HepG2 (cell line): ENCODE data around the gene SLC29A3. TPM values are rescaled to one million over a fixed set of nuclear protein-coding genes. Genes with fewer than 3 reads are reported as not detected.
A peak's percentile ranks its signal among the peaks of the same experiment; 100 is the strongest.

Source experiments
- ATAC-seq: fragments of 200-7000 bp; cut with Tn5 transposase; 3 replicates; pipeline ENCODE4 v1.9.1; 2020; ENCODE audit warnings: mild to moderate bottlenecking, moderate library complexity
- BruUV-seq: library from RNA; stranded (reverse); fragments of 400-500 nt; replicated peaks from 2 replicates; lab custom pipeline; 2021; lab: Mats Ljungman, UMichigan
- CTCF ChIA-PET: fragments of 300-600 bp; formaldehyde crosslinking; extraction: SDS; loops from one replicate; lab custom pipeline; 2021; ENCODE audit warnings: low total read pairs, inconsistent platforms, low intra/inter-chr PET ratio; lab: Yijun Ruan, JAX
- POLR2A ChIA-PET: fragments of 350-600 bp; sonication (Branson Sonifier 250); formaldehyde crosslinking; loops from one replicate; lab custom pipeline; 2020; ENCODE audit warnings: antibody characterized with exemption, inconsistent platforms; lab: Yijun Ruan, JAX
- DNase-seq: peaks from one replicate; pipeline ENCODE4 v3.0.0-alpha.2; 2015; ENCODE audit warnings: low spot score
- FAIRE-seq: peaks from 3 replicates; lab custom pipeline; 2011; peaks lifted over from hg19 to GRCh38; lab: Jason Lieb, UNC
- H2AFZ ChIP-seq: one replicate; pipeline ENCODE4 v1.6.1; 2011; ENCODE audit warnings: low read length, inconsistent platforms
- H3K27ac ChIP-seq: fragments of 300-600 bp; 3 replicates; pipeline ENCODE4 v1.8.0; 2011; ENCODE audit warnings: mixed run types, mild to moderate bottlenecking, mixed read lengths, low read length, inconsistent platforms; ENCODE audit not compliant: insufficient read depth; ENCODE audit errors: extremely low read length
- H3K27me3 ChIP-seq, 2 experiments: fragments of 200-600 bp in 1 of 2; 2 replicates in 1 of 2; 3 replicates in 1 of 2; pipeline versions ENCODE4 v1.6.0 to v1.8.0; 2011; ENCODE audit warnings: low read length in 2 of 2, mild to moderate bottlenecking in 2 of 2, moderate library complexity in 2 of 2, inconsistent platforms in 1 of 2; ENCODE audit not compliant: insufficient read depth in 2 of 2, control insufficient read depth in 1 of 2
- H3K36me3 ChIP-seq, 2 experiments: fragments of 200-600 bp in 1 of 2; replicated peaks in 1 of 2; 2 replicates in 1 of 2; 3 replicates in 1 of 2; pipeline versions ENCODE4 v1.5.1 to v1.8.0; 2011; ENCODE audit warnings: low read length in 2 of 2, inconsistent platforms in 1 of 2; ENCODE audit not compliant: insufficient read depth in 2 of 2, control insufficient read depth in 1 of 2
- H3K4me1 ChIP-seq: 2 replicates; pipeline ENCODE4 v1.5.1; 2012; ENCODE audit warnings: low read length, inconsistent platforms; ENCODE audit not compliant: insufficient read depth
- H3K4me2 ChIP-seq: 2 replicates; pipeline ENCODE4 v1.6.0; 2011; ENCODE audit warnings: low read depth, low read length, inconsistent platforms
- H3K4me3 ChIP-seq, 3 experiments: fragments of 200-600 bp in 1 of 3; sonication (generic), shearing (Covaris generic) in 1 of 3; replicated peaks in 1 of 3; 2 replicates each; pipeline ENCODE4 v1.5.1; 2011 to 2016; ENCODE audit warnings: low read length in 3 of 3, inconsistent platforms in 2 of 3, low read depth in 2 of 3, mild to moderate bottlenecking in 2 of 3, control low read depth in 1 of 3, mixed read lengths in 1 of 3; ENCODE audit not compliant: insufficient read depth in 1 of 3
- H3K79me2 ChIP-seq: one replicate; pipeline ENCODE4 v1.6.1; 2011; ENCODE audit warnings: low read length, inconsistent platforms; ENCODE audit not compliant: insufficient read depth
- H3K9ac ChIP-seq: 2 replicates; pipeline ENCODE4 v1.6.0; 2011; ENCODE audit warnings: mild to moderate bottlenecking, low read depth, low read length, inconsistent platforms; ENCODE audit not compliant: insufficient read depth
- H3K9me3 ChIP-seq: 2 replicates; pipeline ENCODE4 v1.5.1; 2012; ENCODE audit warnings: mild to moderate bottlenecking, low read length
- H4K20me1 ChIP-seq: 2 replicates; pipeline ENCODE4 v1.6.0; 2011; ENCODE audit warnings: inconsistent platforms, mild to moderate bottlenecking, low read length, moderate library complexity; ENCODE audit not compliant: insufficient read depth
- ARHGAP35 ChIP-seq: sonication (generic); formaldehyde crosslinking; IDR thresholded peaks from 2 replicates; pipeline ENCODE4 v1.9.0; 2022; ENCODE audit warnings: mild to moderate bottlenecking, inconsistent platforms, moderate library complexity, missing genetic modification reagents, borderline replicate concordance
- CHCHD3 ChIP-seq: sonication (generic); formaldehyde crosslinking; IDR thresholded peaks from 2 replicates; pipeline ENCODE4 v1.8.0; 2022; ENCODE audit warnings: mild to moderate bottlenecking, missing genetic modification reagents, moderate library complexity
- ELF1 ChIP-seq: sonication (generic); formaldehyde crosslinking; IDR thresholded peaks from 2 replicates; pipeline ENCODE4 v1.4.0; 2020; ENCODE audit warnings: missing genetic modification reagents
- HCFC1 ChIP-seq: fragments of 150-350 bp; IDR thresholded peaks from 2 replicates; pipeline ENCODE4 v1.6.1; 2014; ENCODE audit warnings: low read depth, low read length
- KDM4B ChIP-seq: sonication (generic); formaldehyde crosslinking; IDR thresholded peaks from 2 replicates; pipeline ENCODE4 v1.4.0; 2020; ENCODE audit warnings: missing genetic modification reagents
- REPIN1 ChIP-seq: sonication (generic); formaldehyde crosslinking; IDR thresholded peaks from 2 replicates; pipeline ENCODE4 v1.8.0; 2022; ENCODE audit warnings: missing genetic modification reagents, low read depth, mild to moderate bottlenecking, borderline replicate concordance
- SRSF9 ChIP-seq: fragments of 200-400 bp; formaldehyde crosslinking; IDR thresholded peaks from 2 replicates; pipeline ENCODE4 v1.6.1; 2018; ENCODE audit warnings: borderline replicate concordance, mild to moderate bottlenecking, low read depth, low read length; ENCODE audit not compliant: insufficient read depth, poor library complexity, severe bottlenecking
- TOE1 ChIP-seq: sonication (generic); formaldehyde crosslinking; IDR thresholded peaks from 2 replicates; pipeline ENCODE4 v1.4.0; 2020; ENCODE audit warnings: mild to moderate bottlenecking, missing genetic modification reagents
- ZNF674 ChIP-seq: sonication (generic); formaldehyde crosslinking; IDR thresholded peaks from 2 replicates; pipeline ENCODE4 v1.5.0; 2020; ENCODE audit warnings: low read depth, mild to moderate bottlenecking, missing genetic modification reagents
- ZNF773 ChIP-seq: sonication (generic); formaldehyde crosslinking; IDR thresholded peaks from 2 replicates; pipeline ENCODE4 v1.4.0; 2020; ENCODE audit warnings: missing genetic modification reagents, borderline replicate concordance
- ZNF777 ChIP-seq: sonication (generic); formaldehyde crosslinking; IDR thresholded peaks from 2 replicates; pipeline ENCODE4 v1.4.0; 2020; ENCODE audit warnings: missing genetic modification reagents
- ZNF879 ChIP-seq: sonication (generic); formaldehyde crosslinking; IDR thresholded peaks from 2 replicates; pipeline ENCODE4 v1.8.1; 2023; ENCODE audit warnings: missing genetic modification reagents
- WGBS: methylation state at CpG from one replicate; pipeline ENCODE4 v1.1.6; 2017; ENCODE audit warnings: low lambda C conversion rate; 5-methylcytosine and 5-hydroxymethylcytosine counted together
- in situ Hi-C: cut with HindIII; loops from 2 replicates; pipeline ENCODE4 v1.10.0; 2017; ENCODE audit warnings: low pct_unique_long_range_greater_than_20kb; ENCODE audit not compliant: extremely low pct_ligation_motif_present
- intact Hi-C: fragments of 100-400 bp; cut with micrococcal nuclease; formaldehyde crosslinking; loops from one replicate; pipeline ENCODE4 v1.10.0; 2022; ENCODE audit not compliant: unreplicated experiment
- polyA plus RNA-seq, 8 experiments: library from polyadenylated mRNA; depleted of rRNA in 3 of 8; stranded (reverse) in 7 of 8; unstranded in 1 of 8; fragments of >200 nt; fragmentation: Illumina TruSeq in 4 of 8; extraction: Trizol in 4 of 8; gene quantifications; 2 replicates each; pipeline versions ENCODE4 v1.2.1 to v1.2.3, GENCODE V29; 2011 to 2016; ENCODE audit warnings: low read depth in 4 of 8, missing spikeins in 1 of 8, mixed read lengths in 1 of 8; ENCODE audit not compliant: insufficient read depth in 1 of 8
- total RNA-seq, 5 experiments: library from RNA; depleted of rRNA; stranded (reverse); fragments of >200 nt; fragmentation: Illumina TruSeq; extraction: Trizol; gene quantifications; 2 replicates each; pipeline ENCODE4 v1.2.3, GENCODE V29; 2016; ENCODE audit warnings: low read depth in 1 of 5
- TF ChIP-seq, protein P1 (sequence below): fragments of 450-650 bp; IDR thresholded peaks from 2 replicates; pipeline ENCODE4 v1.6.1; 2017
- TF ChIP-seq, protein P2 (sequence below): sonication (generic); formaldehyde crosslinking; IDR thresholded peaks from 2 replicates; pipeline ENCODE4 v1.8.0; 2022; ENCODE audit warnings: missing genetic modification reagents, mild to moderate bottlenecking, inconsistent platforms, borderline replicate concordance
- TF ChIP-seq, protein P3 (sequence below): sonication (generic); formaldehyde crosslinking; IDR thresholded peaks from 2 replicates; pipeline ENCODE4 v1.8.1; 2023; ENCODE audit warnings: mild to moderate bottlenecking, missing genetic modification reagents, borderline replicate concordance
- TF ChIP-seq, protein P4 (sequence below): sonication (generic); formaldehyde crosslinking; IDR thresholded peaks from 2 replicates; pipeline ENCODE4 v1.4.0; 2020; ENCODE audit warnings: missing genetic modification reagents
- TF ChIP-seq, protein P5 (sequence below), 2 experiments: sonication (generic) in 1 of 2; formaldehyde crosslinking in 1 of 2; IDR thresholded peaks; 2 replicates each; pipeline versions ENCODE4 v1.5.1 to v1.6.1; 2011 to 2020; ENCODE audit warnings: borderline replicate concordance in 1 of 2, low read depth in 1 of 2, low read length in 1 of 2, mild to moderate bottlenecking in 1 of 2, missing genetic modification reagents in 1 of 2, moderate library complexity in 1 of 2

The SLC29A3 gene
- total and polyA plus RNA-seq, 2 of the 13 experiments (the other 11 are each of a cell fraction or from before 2014, with no cell fraction given): 8.6 to 11.8 TPM

DNA sequence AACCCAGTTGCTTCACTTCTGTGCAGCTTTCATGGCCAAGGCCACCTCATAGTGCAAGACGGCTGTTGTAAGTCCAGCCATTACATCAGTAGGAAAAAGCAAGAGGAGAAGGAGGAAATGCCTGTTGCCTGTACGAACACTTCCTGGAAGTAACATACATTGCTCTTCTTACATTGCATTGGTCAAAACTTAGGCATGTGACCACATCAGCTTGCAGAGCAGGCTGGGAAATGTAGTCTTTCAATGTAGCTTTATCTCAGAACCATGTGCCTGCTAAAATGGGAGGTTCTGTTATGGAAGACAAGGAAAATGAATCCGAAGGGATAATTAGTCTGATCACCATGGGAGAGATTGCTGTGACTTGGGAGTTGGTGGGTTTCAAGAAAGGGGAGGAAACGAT lies 4.3 kb downstream of the SLC29A3 start:
- no peak overlapping the region for H3K9ac ChIP-seq
- H3K4me1 ChIP-seq: peaks cover 47% of the 10 kb centered on the region
- H3K4me2 ChIP-seq: no peak overlapping the region
- no peak overlapping the region for H3K27ac ChIP-seq
- no TSS peak for BruUV-seq
- H3K36me3 ChIP-seq: peaks cover 10 to 41% of the 10 kb centered on the region in 2 experiments
- in situ Hi-C loops: no loop called here
- no peak for ATAC-seq
- H4K20me1 ChIP-seq: no peaks in the 10 kb centered on the region
- H3K4me3 ChIP-seq: no peak overlapping the region
- peaks cover 3% of the 10 kb centered on the region for H3K79me2 ChIP-seq
- WGBS: 93% methylated on average over 4 of the region's 4 CpGs
- ChIA-PET POLR2A (interaction anchor here (6.3 kb wide), 1 partner anchor 13 kb away, joined by 210 read pairs; no protein-coding TSS in a partner anchor), CTCF (no interaction called here)
- intact Hi-C loops: no loop called here
- FAIRE-seq: peak; percentile 67
- no peaks in the 10 kb centered on the region for H3K9me3 ChIP-seq
- peak; percentile 35 for DNase-seq
- H2AFZ ChIP-seq: no peak overlapping the region
- no peaks in the 10 kb centered on the region for H3K27me3 ChIP-seq
- TF ChIP-seq, protein P1, sequence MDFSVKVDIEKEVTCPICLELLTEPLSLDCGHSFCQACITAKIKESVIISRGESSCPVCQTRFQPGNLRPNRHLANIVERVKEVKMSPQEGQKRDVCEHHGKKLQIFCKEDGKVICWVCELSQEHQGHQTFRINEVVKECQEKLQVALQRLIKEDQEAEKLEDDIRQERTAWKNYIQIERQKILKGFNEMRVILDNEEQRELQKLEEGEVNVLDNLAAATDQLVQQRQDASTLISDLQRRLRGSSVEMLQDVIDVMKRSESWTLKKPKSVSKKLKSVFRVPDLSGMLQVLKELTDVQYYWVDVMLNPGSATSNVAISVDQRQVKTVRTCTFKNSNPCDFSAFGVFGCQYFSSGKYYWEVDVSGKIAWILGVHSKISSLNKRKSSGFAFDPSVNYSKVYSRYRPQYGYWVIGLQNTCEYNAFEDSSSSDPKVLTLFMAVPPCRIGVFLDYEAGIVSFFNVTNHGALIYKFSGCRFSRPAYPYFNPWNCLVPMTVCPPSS: no peak
- TF ChIP-seq, protein P2, sequence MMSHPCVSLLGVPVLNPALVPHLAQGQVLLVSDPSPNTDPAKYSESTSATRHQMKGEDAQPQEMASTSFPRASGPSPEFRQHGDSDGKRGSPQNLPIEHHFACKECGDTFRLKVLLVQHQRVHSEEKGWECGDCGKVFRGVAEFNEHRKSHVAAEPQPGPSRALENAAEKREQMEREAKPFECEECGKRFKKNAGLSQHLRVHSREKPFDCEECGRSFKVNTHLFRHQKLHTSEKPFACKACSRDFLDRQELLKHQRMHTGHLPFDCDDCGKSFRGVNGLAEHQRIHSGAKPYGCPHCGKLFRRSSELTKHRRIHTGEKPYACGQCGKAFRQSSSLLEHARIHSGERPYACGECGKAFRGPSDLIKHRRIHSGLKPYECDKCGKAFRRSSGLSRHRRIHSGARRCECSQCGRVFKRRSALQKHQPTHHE (CRISPR knock-in tag): no peak
- TF ChIP-seq HCFC1: peak; percentile 60; the same call in 1 of the 2 replicates
- TF ChIP-seq ELF1 (CRISPR knock-in tag): peak; percentile 83
- TF ChIP-seq ZNF674 (CRISPR knock-in tag): no peak
- TF ChIP-seq, protein P3, sequence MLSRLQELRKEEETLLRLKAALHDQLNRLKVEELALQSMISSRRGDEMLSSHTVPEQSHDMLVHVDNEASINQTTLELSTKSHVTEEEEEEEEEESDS: no peak
- no peak for TF ChIP-seq KDM4B
- TF ChIP-seq TOE1 (CRISPR knock-in tag): no peak
- TF ChIP-seq ZNF879 (CRISPR knock-in tag): no peak
- TF ChIP-seq ZNF777 (CRISPR knock-in tag): no peak
- TF ChIP-seq REPIN1 (CRISPR knock-in tag): no peak
- TF ChIP-seq ZNF773 (CRISPR knock-in tag): no peak
- TF ChIP-seq ARHGAP35: no peak
- TF ChIP-seq, protein P4, sequence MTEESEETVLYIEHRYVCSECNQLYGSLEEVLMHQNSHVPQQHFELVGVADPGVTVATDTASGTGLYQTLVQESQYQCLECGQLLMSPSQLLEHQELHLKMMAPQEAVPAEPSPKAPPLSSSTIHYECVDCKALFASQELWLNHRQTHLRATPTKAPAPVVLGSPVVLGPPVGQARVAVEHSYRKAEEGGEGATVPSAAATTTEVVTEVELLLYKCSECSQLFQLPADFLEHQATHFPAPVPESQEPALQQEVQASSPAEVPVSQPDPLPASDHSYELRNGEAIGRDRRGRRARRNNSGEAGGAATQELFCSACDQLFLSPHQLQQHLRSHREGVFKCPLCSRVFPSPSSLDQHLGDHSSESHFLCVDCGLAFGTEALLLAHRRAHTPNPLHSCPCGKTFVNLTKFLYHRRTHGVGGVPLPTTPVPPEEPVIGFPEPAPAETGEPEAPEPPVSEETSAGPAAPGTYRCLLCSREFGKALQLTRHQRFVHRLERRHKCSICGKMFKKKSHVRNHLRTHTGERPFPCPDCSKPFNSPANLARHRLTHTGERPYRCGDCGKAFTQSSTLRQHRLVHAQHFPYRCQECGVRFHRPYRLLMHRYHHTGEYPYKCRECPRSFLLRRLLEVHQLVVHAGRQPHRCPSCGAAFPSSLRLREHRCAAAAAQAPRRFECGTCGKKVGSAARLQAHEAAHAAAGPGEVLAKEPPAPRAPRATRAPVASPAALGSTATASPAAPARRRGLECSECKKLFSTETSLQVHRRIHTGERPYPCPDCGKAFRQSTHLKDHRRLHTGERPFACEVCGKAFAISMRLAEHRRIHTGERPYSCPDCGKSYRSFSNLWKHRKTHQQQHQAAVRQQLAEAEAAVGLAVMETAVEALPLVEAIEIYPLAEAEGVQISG (CRISPR knock-in tag): no peak
- TF ChIP-seq CHCHD3 (CRISPR knock-in tag): no peak
- TF ChIP-seq, protein P5, sequence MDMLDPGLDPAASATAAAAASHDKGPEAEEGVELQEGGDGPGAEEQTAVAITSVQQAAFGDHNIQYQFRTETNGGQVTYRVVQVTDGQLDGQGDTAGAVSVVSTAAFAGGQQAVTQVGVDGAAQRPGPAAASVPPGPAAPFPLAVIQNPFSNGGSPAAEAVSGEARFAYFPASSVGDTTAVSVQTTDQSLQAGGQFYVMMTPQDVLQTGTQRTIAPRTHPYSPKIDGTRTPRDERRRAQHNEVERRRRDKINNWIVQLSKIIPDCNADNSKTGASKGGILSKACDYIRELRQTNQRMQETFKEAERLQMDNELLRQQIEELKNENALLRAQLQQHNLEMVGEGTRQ (IDR thresholded peaks at IDR 0.05; ENCODE audit: low read depth, low read length): peak; percentile 78
- TF ChIP-seq, protein P5 (CRISPR knock-in tag; IDR thresholded peaks at IDR 0.05; ENCODE audit: borderline replicate concordance): peak; percentile 83; the same call in 1 of the 2 replicates
- TF ChIP-seq SRSF9: no peak
